22Rv1 (cell line): Measurements from ENCODE around the gene CXCR6.

Source experiments
- ZFX ChIP-seq: fragments of 450-650 bp; IDR thresholded peaks from 2 replicates; pipeline ENCODE4 v1.6.1; 2017; ENCODE audit warnings: antibody characterized with exemption, borderline replicate concordance
- TF ChIP-seq, protein P1 (sequence below): fragments of 450-650 bp; IDR thresholded peaks from 2 replicates; pipeline ENCODE4 v1.5.1; 2017; ENCODE audit warnings: mild to moderate bottlenecking

DNA sequence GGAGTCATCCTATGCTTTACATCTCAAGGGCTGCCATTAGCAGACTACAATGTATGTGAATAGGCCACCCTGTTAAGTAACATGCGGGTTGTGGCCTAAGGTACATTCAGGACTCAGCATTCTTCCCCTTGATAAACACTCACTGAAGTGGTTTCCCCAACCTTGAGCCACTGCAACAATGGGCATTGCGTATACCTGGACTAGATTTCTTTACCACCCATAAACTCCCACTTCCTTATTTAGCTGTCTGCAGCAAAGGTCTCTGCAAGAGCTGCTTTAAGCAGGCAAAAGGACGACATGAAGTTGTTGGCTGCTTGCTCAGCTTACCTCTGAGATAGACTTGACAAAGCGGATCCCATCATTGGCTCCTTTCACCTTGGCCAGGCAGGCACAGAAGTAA is 36.1 kb downstream of the CXCR6 start:
- TF ChIP-seq, protein P1, sequence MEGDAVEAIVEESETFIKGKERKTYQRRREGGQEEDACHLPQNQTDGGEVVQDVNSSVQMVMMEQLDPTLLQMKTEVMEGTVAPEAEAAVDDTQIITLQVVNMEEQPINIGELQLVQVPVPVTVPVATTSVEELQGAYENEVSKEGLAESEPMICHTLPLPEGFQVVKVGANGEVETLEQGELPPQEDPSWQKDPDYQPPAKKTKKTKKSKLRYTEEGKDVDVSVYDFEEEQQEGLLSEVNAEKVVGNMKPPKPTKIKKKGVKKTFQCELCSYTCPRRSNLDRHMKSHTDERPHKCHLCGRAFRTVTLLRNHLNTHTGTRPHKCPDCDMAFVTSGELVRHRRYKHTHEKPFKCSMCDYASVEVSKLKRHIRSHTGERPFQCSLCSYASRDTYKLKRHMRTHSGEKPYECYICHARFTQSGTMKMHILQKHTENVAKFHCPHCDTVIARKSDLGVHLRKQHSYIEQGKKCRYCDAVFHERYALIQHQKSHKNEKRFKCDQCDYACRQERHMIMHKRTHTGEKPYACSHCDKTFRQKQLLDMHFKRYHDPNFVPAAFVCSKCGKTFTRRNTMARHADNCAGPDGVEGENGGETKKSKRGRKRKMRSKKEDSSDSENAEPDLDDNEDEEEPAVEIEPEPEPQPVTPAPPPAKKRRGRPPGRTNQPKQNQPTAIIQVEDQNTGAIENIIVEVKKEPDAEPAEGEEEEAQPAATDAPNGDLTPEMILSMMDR, result no peak
- no peak for TF ChIP-seq ZFX
